Mucosa of descending colon (tissue), 3 donors: Measurements from ENCODE around the gene TCN2. TPM values are rescaled to one million over a fixed set of nuclear protein-coding genes. Genes with fewer than 3 reads are reported as not detected.

Experiments
- ATAC-seq: fragments of 200-7000 bp; cut with Tn5 transposase; one replicate; pipeline ENCODE4 v1.9.1; 2020; ENCODE audit warnings: mild to moderate bottlenecking, moderate library complexity
- DNase-seq, 3 donors: peaks; one replicate each; pipeline ENCODE4 v3.0.0-alpha.2; 2020
- H3K36me3 ChIP-seq: fragments of 200-600 bp; one replicate; pipeline ENCODE4 v1.8.0; 2021; ENCODE audit warnings: low read depth, mild to moderate bottlenecking
- H3K4me1 ChIP-seq: fragments of 200-600 bp; one replicate; pipeline ENCODE4 v1.8.0; 2021; ENCODE audit warnings: low read depth, mild to moderate bottlenecking
- H3K4me3 ChIP-seq: fragments of 200-600 bp; one replicate; pipeline ENCODE4 v1.8.0; 2021; ENCODE audit warnings: mild to moderate bottlenecking
- H3K9me3 ChIP-seq: fragments of 200-600 bp; one replicate; pipeline ENCODE4 v1.8.0; 2021; ENCODE audit warnings: mild to moderate bottlenecking
- intact Hi-C, 2 donors: fragments of 100-400 bp; cut with DNase I in 1 of 2; cut with micrococcal nuclease in 1 of 2; formaldehyde crosslinking; loops; one replicate each; pipeline versions ENCODE4 v1.11.0 to v1.11.1; 2022; cut with DNase I, micrococcal nuclease
- total RNA-seq, 3 donors: library from RNA; stranded (reverse); fragmentation: NEBNext Ultra II Directional in 2 of 3; extraction: Animal tissue kit (Norgen Biotek cat#: 25700) in 2 of 3; gene quantifications; one replicate each; pipeline versions ENCODE4 v1.2.1 to v1.2.4, GENCODE V29; 2021 to 2023
- TF ChIP-seq, protein P1 (sequence below): fragments of 200-600 bp; IDR thresholded peaks from one replicate; pipeline ENCODE4 v1.8.0; 2022; ENCODE audit warnings: antibody characterized with exemption, mild to moderate bottlenecking
- donor health status: DM: no; HTN: no; CAD: no; lungs with moderate emphysema.
- donor health status: DM: no; HTN: no; CAD: no.
- donor health status: DM: no; HTN: yes; CAD: no.

The TCN2 gene
- total RNA-seq, 3 donors from 2014 or later, result 23.3 to 43.7 (median 40.2) TPM

DNA sequence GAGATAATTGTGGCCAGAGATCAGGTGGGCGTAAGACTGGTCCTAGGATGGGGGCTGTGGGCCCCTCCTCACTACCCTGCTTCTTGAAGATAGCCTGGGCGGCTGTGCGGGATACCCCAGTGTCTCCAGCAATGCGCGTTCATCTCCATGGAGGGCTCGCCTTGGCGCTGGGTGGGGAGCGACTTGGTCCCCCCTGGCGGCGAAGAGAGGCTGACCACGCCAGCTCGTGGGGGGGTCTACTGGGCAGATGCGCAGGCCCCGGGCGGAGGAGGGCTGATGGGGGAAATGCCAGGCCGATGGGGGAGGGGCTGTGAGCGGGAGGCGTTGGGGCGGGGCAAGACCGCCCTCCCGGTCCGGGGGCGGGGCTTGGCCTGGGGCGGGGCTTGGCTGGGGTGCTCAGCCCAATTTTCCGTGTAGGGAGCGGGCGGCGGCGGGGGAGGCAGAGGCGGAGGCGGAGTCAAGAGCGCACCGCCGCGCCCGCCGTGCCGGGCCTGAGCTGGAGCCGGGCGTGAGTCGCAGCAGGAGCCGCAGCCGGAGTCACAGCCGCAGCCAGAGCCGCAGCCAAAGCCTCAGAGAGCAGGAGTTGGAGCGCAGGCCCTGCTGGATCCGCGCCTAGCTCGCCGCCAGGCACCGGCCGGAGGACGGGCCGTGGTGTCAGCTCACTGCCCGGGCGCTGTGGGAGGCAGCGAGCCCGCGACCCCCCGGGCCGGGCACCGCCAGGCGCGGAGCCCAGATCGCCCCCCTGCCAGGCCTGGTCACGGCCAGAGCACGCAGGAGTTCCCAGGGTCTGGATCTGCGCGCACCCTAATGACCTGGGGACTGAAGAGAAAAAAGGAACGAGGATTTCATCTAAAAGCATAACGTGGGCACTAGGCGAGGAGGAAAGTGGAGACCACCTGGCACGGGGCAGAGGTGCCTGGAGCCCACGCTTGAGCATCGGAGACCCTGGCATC, 28.6 kb downstream of the TCN2 start, which contains the start of gene SLC35E4:
TSS of gene SLC35E4 (plus strand) at position 509 of the 953 bp plus-strand sequence. CDS start 670 bp downstream, outside the sequence.
- TF ChIP-seq, protein P1, sequence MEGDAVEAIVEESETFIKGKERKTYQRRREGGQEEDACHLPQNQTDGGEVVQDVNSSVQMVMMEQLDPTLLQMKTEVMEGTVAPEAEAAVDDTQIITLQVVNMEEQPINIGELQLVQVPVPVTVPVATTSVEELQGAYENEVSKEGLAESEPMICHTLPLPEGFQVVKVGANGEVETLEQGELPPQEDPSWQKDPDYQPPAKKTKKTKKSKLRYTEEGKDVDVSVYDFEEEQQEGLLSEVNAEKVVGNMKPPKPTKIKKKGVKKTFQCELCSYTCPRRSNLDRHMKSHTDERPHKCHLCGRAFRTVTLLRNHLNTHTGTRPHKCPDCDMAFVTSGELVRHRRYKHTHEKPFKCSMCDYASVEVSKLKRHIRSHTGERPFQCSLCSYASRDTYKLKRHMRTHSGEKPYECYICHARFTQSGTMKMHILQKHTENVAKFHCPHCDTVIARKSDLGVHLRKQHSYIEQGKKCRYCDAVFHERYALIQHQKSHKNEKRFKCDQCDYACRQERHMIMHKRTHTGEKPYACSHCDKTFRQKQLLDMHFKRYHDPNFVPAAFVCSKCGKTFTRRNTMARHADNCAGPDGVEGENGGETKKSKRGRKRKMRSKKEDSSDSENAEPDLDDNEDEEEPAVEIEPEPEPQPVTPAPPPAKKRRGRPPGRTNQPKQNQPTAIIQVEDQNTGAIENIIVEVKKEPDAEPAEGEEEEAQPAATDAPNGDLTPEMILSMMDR, result peak; percentile 9
- intact Hi-C loops, result no loop called here

DNA sequence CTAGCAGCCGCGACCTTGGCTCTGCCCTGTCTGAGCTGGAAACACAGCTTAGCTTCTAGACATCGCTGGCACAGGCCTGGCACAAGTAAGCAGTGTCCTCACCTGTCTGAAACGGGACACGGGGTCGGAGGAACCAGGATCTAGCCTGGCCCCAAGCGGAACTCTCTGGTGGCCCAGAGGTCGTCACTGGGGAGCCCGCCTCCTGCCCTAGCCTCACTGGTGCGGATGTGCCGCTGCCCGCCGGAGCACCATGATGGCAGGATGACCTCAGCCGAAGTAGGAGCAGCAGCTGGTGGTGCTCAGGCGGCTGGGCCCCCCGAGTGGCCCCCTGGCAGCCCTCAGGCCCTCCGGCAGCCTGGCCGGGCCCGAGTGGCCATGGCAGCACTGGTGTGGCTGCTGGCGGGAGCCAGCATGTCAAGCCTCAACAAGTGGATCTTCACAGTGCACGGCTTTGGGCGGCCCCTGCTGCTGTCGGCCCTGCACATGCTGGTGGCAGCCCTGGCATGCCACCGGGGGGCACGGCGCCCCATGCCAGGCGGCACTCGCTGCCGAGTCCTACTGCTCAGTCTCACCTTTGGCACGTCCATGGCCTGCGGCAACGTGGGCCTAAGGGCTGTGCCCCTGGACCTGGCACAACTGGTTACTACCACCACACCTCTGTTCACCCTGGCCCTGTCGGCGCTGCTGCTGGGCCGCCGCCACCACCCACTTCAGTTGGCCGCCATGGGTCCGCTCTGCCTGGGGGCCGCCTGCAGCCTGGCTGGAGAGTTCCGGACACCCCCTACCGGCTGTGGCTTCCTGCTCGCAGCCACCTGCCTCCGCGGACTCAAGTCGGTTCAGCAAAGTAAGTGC, 29.5 kb downstream of the TCN2 start:
- H3K9me3 ChIP-seq, result no peaks in the 10 kb centered on the region
- H3K4me1 ChIP-seq, result peaks cover 25% of the 10 kb centered on the region
- peak overlapping the region; percentile 36 for H3K4me3 ChIP-seq
- TF ChIP-seq, protein P1, result no peak
- no peaks in the 10 kb centered on the region for H3K36me3 ChIP-seq
- intact Hi-C loops, result no loop called here
- peak; percentile 43 to 70 (median 66) for DNase-seq
- ATAC-seq, result peak; percentile 32

More for the DNA sequence above, 28.6 kb downstream of the TCN2 start, which contains the start of gene SLC35E4:
- Histone ChIP-seq H3K4me1 (peaks cover 25% of the 10 kb centered on the region), H3K4me3 (peak within 1 kb of the TSS; percentile 36), H3K36me3 (no peaks in the 10 kb centered on the region), H3K9me3 (no peaks in the 10 kb centered on the region)
- DNase-seq (peak; percentile 96 to 98 (median 98)), ATAC-seq (peak; percentile 94)

DNA sequence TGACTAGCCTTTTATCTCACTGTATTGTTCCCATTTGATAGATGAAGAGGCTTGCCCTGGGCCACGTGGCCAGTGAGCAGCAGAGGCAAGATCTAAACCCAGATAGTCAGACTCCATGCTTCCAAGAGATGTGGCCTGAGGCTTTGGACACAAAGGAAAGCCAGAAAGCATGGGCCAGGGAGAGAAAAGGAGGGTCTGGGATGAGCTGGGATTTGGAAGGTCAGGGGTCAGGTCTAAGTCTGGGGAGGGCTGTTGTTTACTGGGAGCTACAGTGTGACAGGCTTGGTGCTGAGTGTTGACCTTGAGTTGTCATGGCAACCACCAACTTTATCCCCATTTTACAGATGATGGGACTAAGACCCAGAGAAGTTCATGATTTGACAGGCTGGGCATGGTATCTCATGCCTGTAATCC, 30.7 kb downstream of the TCN2 start:
- DNase-seq, result no peak
- Histone ChIP-seq H3K4me3 (no peak overlapping the region), H3K4me1 (peaks cover 25% of the 10 kb centered on the region), H3K36me3 (no peaks in the 10 kb centered on the region), H3K9me3 (no peaks in the 10 kb centered on the region)
- intact Hi-C loops, result no loop called here
- TF ChIP-seq, protein P1, result no peak
- ATAC-seq, result no peak

DNA sequence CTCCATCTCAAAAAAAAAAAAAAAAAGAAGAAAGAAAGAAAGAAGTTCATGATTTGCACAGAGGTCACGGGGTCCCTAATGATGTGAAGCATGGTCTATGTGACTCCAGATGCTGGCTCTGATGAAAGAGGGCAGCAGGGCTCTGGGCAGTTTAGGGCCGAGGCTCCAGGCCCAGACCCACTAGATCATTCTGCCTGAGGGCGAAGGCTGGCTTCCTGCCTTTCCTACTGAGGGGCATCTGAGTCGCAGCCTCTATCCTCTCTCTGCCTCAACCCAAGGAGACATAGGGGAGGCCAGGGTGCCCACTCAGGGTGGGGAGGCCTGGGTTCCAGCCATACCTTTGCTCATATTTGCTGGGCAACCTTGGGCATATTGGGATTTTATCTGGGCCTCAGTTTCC, 33.4 kb downstream of the TCN2 start:
- TF ChIP-seq, protein P1, result no peak
- peaks cover 16% of the 10 kb centered on the region for H3K4me1 ChIP-seq
- DNase-seq (no peak), ATAC-seq (no peak)
- no peaks in the 10 kb centered on the region for H3K36me3 ChIP-seq
- no peak overlapping the region for H3K4me3 ChIP-seq
- no peaks in the 10 kb centered on the region for H3K9me3 ChIP-seq
- intact Hi-C loops, result no loop called here

DNA sequence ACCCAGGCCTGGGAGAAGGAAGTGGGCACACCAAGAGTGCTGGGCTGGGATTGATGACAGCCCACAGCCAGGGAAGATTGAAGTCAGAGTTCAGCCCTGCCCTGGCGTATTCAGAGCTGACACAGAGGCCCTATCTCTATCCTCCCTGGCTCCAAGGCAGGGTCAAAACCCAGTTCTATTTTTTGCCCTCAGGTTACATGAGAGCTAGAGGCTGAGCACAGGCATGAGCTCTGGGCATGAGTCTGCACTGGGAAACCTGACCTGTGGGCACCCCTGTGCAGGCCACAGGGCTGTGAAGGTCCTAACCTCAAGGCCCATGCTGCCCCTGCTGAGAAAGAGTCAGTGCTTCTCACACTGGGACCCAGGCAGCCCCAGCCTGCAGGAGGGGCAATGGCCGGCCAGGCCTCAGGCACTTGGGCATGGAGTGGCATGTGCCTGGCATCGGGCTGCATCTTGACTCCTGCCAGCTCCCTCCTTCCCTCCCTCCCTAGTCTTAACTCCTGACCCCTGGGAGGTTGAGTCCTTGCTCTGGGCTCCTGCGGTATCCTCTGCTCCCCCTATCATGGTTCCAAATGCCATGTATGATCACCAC, 34.0 kb downstream of the TCN2 start:
- TF ChIP-seq, protein P1, result no peak
- Histone ChIP-seq H3K36me3 (no peaks in the 10 kb centered on the region), H3K9me3 (no peaks in the 10 kb centered on the region), H3K4me3 (no peak overlapping the region), H3K4me1 (peaks cover 17% of the 10 kb centered on the region)
- DNase-seq, result no peak
- no peak for ATAC-seq
- intact Hi-C loops, result no loop called here
